CD14-positive monocyte (primary cell): Measurements from ENCODE around the gene ITPR1. TPM values are rescaled to one million over a fixed set of nuclear protein-coding genes. Genes with fewer than 3 reads are reported as not detected.

Experiments
- DNase-seq, 3 donors: peaks; one replicate each; pipeline ENCODE4 v3.0.0-alpha.2; 2011 to 2022
- H2AFZ ChIP-seq: 2 replicates; pipeline ENCODE4 v1.6.0; 2012; ENCODE audit warnings: mild to moderate bottlenecking, low read depth, low read length, inconsistent platforms; ENCODE audit not compliant: insufficient read depth, poor library complexity, severe bottlenecking
- H3K27ac ChIP-seq, 2 donors: 1 replicate in 1 of 2; 2 replicates in 1 of 2; pipeline ENCODE4 v1.5.1; 2012 to 2013; ENCODE audit warnings: low read length in 2 of 2, control low read depth in 1 of 2, inconsistent platforms in 1 of 2, low read depth in 1 of 2, mild to moderate bottlenecking in 1 of 2
- H3K27me3 ChIP-seq, 2 donors: one replicate each; pipeline versions ENCODE4 v1.6.0 to v1.6.1; 2011 to 2013; ENCODE audit warnings: low read length in 2 of 2; ENCODE audit not compliant: control insufficient read depth in 2 of 2, insufficient read depth in 2 of 2
- H3K36me3 ChIP-seq, 2 donors: replicated peaks in 1 of 2; 1 replicate in 1 of 2; 2 replicates in 1 of 2; pipeline versions ENCODE4 v1.5.1 to v1.6.1; 2012 to 2013; ENCODE audit warnings: low read length in 2 of 2, control low read depth in 1 of 2, inconsistent platforms in 1 of 2, mild to moderate bottlenecking in 1 of 2; ENCODE audit not compliant: insufficient read depth in 2 of 2, control insufficient read depth in 1 of 2
- H3K4me1 ChIP-seq, 2 donors: 1 replicate in 1 of 2; 2 replicates in 1 of 2; pipeline versions ENCODE4 v1.5.1 to v1.6.1; 2012 to 2013; ENCODE audit warnings: low read length in 2 of 2, control low read depth in 1 of 2, inconsistent platforms in 1 of 2, mild to moderate bottlenecking in 1 of 2, moderate library complexity in 1 of 2; ENCODE audit not compliant: insufficient read depth in 2 of 2, control insufficient read depth in 1 of 2
- H3K4me2 ChIP-seq: replicated peaks from 2 replicates; pipeline ENCODE3; 2012; ENCODE audit warnings: low read length, moderate library complexity, mild to moderate bottlenecking; ENCODE audit not compliant: poor library complexity, severe bottlenecking; ENCODE audit errors: extremely low read depth
- H3K4me3 ChIP-seq, 3 experiments: fragments of 200-600 bp in 1 of 3; sonication (generic) in 1 of 3; replicated peaks in 1 of 3; 1 replicate in 2 of 3; 2 replicates in 1 of 3; pipeline ENCODE4 v1.5.1; 2011 to 2013; ENCODE audit warnings: low read length in 3 of 3, mild to moderate bottlenecking in 3 of 3, control low read depth in 2 of 3, low read depth in 2 of 3, inconsistent platforms in 1 of 3, moderate library complexity in 1 of 3
- H3K79me2 ChIP-seq: 2 replicates; pipeline ENCODE4 v1.6.0; 2012; ENCODE audit warnings: mild to moderate bottlenecking, control low read depth, inconsistent platforms, low read length, moderate library complexity; ENCODE audit not compliant: insufficient read depth
- H3K9ac ChIP-seq: 2 replicates; pipeline ENCODE4 v1.6.0; 2017; ENCODE audit warnings: low read length, mild to moderate bottlenecking; ENCODE audit not compliant: insufficient read depth, poor library complexity, severe bottlenecking
- H3K9me3 ChIP-seq, 2 donors: replicated peaks in 1 of 2; 1 replicate in 1 of 2; 2 replicates in 1 of 2; pipeline versions ENCODE4 v1.5.1 to v1.6.1; 2012 to 2013; ENCODE audit warnings: low read length in 2 of 2, control low read depth in 1 of 2; ENCODE audit not compliant: control insufficient read depth in 1 of 2, insufficient read depth in 1 of 2
- H4K20me1 ChIP-seq: 2 replicates; pipeline ENCODE4 v1.6.0; 2012; ENCODE audit warnings: mild to moderate bottlenecking, low read length, control low read depth, moderate library complexity; ENCODE audit not compliant: insufficient read depth
- H3K27ac Mint-ChIP-seq, 7 donors: one replicate each; pipeline ENCODE4 v1.8.0; 2020; ENCODE audit warnings: mild to moderate bottlenecking in 7 of 7, mixed read lengths in 7 of 7, moderate library complexity in 6 of 7, inconsistent platforms in 2 of 7
- H3K27me3 Mint-ChIP-seq, 3 donors: one replicate each; pipeline ENCODE4 v1.8.0; 2021 to 2022; ENCODE audit warnings: low read depth in 3 of 3, mild to moderate bottlenecking in 3 of 3, mixed read lengths in 3 of 3, moderate library complexity in 3 of 3, inconsistent platforms in 1 of 3
- H3K36me3 Mint-ChIP-seq, 2 donors: one replicate each; pipeline ENCODE4 v1.8.0; 2020; ENCODE audit warnings: mixed read lengths in 2 of 2, inconsistent platforms in 1 of 2, mild to moderate bottlenecking in 1 of 2
- H3K4me1 Mint-ChIP-seq: one replicate; pipeline ENCODE4 v1.8.0; 2020; ENCODE audit warnings: mild to moderate bottlenecking, mixed read lengths
- H3K4me3 Mint-ChIP-seq, 2 donors: one replicate each; pipeline ENCODE4 v1.8.0; 2020; ENCODE audit warnings: mild to moderate bottlenecking in 2 of 2, mixed read lengths in 2 of 2, moderate library complexity in 1 of 2
- H3K9me3 Mint-ChIP-seq, 7 donors: one replicate each; pipeline ENCODE4 v1.8.0; 2020 to 2022; ENCODE audit warnings: mixed read lengths in 7 of 7, mild to moderate bottlenecking in 6 of 7, moderate library complexity in 6 of 7, inconsistent platforms in 2 of 7
- WGBS: methylation state at CpG from one replicate; pipeline ENCODE4 v1.1.5; 2013; ENCODE audit warnings: missing lambda C conversion rate; ENCODE audit not compliant: insufficient coverage; 5-methylcytosine and 5-hydroxymethylcytosine counted together
- intact Hi-C, 2 donors: fragments of 100-400 bp; cut with micrococcal nuclease; formaldehyde crosslinking; loops; one replicate each; pipeline versions ENCODE4 v1.15.0 to v1.15.1; 2023
- polyA plus RNA-seq, 3 donors: library from polyadenylated mRNA; depleted of rRNA in 1 of 3; unstranded in 2 of 3; stranded (reverse) in 1 of 3; fragments of 300-500 nt in 2 of 3; fragments of >200 nt in 1 of 3; fragmentation: Illumina TruSeq in 2 of 3; gene quantifications; 1 replicate in 2 of 3; 2 replicates in 1 of 3; pipeline ENCODE4 v1.2.3, GENCODE V29; 2012 to 2021
- TF ChIP-seq, protein P1 (sequence below): fragments of 200-600 bp; IDR thresholded peaks from one replicate; pipeline ENCODE4 v1.8.0; 2022; ENCODE audit warnings: antibody characterized with exemption, mild to moderate bottlenecking

The ITPR1 gene
- polyA plus RNA-seq, 3 donors, result 3.2 to 21.1 (median 7.1) TPM

- WGBS, result 92% methylated on average over 2 of the region's 3 CpGs
- H3K36me3 ChIP-seq, result peaks cover 0 to 3% of the 10 kb centered on the region in 2 donors
- no peaks in the 10 kb centered on the region for H4K20me1 ChIP-seq
- H3K4me3 Mint-ChIP-seq, result no peak overlapping the region
- H3K4me1 Mint-ChIP-seq, result peaks cover 18% of the 10 kb centered on the region
- peaks cover 0 to 3% (median 0%) of the 10 kb centered on the region in 3 donors for H3K27me3 Mint-ChIP-seq
- no peak overlapping the region for H2AFZ ChIP-seq
- no peak overlapping the region for H3K9ac ChIP-seq
- peaks cover 0 to 11% of the 10 kb centered on the region in 2 donors for H3K4me1 ChIP-seq
- no peak overlapping the region for H3K4me3 ChIP-seq
- H3K79me2 ChIP-seq, result no peaks in the 10 kb centered on the region
- H3K36me3 Mint-ChIP-seq, result peaks cover 20 to 23% of the 10 kb centered on the region in 2 donors
- H3K9me3 ChIP-seq, result no peaks in the 10 kb centered on the region
- H3K27me3 ChIP-seq, result no peaks in the 10 kb centered on the region
- TF ChIP-seq, protein P1, sequence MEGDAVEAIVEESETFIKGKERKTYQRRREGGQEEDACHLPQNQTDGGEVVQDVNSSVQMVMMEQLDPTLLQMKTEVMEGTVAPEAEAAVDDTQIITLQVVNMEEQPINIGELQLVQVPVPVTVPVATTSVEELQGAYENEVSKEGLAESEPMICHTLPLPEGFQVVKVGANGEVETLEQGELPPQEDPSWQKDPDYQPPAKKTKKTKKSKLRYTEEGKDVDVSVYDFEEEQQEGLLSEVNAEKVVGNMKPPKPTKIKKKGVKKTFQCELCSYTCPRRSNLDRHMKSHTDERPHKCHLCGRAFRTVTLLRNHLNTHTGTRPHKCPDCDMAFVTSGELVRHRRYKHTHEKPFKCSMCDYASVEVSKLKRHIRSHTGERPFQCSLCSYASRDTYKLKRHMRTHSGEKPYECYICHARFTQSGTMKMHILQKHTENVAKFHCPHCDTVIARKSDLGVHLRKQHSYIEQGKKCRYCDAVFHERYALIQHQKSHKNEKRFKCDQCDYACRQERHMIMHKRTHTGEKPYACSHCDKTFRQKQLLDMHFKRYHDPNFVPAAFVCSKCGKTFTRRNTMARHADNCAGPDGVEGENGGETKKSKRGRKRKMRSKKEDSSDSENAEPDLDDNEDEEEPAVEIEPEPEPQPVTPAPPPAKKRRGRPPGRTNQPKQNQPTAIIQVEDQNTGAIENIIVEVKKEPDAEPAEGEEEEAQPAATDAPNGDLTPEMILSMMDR, result no peak
- H3K27ac ChIP-seq, result no peak overlapping the region
- H3K4me2 ChIP-seq, result no peak overlapping the region
- no peaks in the 10 kb centered on the region for H3K9me3 Mint-ChIP-seq
- H3K27ac Mint-ChIP-seq, result no peak overlapping the region
- no peak for DNase-seq
- intact Hi-C loops, result loop anchor here in 1 of 2 donors (5.0 kb wide), 1 partner anchor 77 kb away; no protein-coding TSS in a partner anchor
Measured at GRCh38 chr3:4849136-4849535, 356.0 kb downstream of the ITPR1 start.

DNA sequence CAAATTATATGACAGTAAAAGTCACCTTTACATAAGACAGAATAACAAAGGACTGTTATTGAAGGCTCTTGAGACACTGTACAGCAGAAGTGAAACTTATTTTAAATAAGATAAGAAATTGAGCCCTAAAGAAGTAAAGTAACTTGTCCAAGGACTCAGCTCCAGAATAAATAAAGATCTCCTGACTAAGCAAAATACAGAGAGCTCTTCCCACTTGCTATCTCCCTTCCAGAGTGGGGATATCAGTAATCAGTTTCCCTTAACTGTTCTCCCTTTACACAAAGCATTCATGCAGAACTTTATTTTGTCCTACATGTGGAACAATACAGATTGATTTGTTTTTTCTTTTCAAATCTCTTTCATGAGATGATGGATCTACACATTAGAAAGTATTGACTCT lies 356.6 kb downstream of the ITPR1 start:
- Mint-ChIP-seq H3K36me3 (peaks cover 20 to 22% of the 10 kb centered on the region in 2 donors), H3K27ac (no peak overlapping the region), H3K4me1 (peaks cover 18% of the 10 kb centered on the region), H3K27me3 (peaks cover 0 to 3% (median 0%) of the 10 kb centered on the region in 3 donors), H3K4me3 (no peak overlapping the region), H3K9me3 (no peaks in the 10 kb centered on the region)
- peaks cover 0 to 11% of the 10 kb centered on the region in 2 donors for H3K4me1 ChIP-seq
- no peak overlapping the region for H3K9ac ChIP-seq
- H3K27ac ChIP-seq, result no peak overlapping the region
- no peak overlapping the region for H2AFZ ChIP-seq
- H4K20me1 ChIP-seq, result no peaks in the 10 kb centered on the region
- H3K36me3 ChIP-seq, result no peaks in the 10 kb centered on the region
- H3K9me3 ChIP-seq, result no peaks in the 10 kb centered on the region
- intact Hi-C loops, result loop anchor here in 1 of 2 donors (5.0 kb wide), 1 partner anchor 77 kb away; no protein-coding TSS in a partner anchor
- H3K4me3 ChIP-seq, result no peak overlapping the region
- TF ChIP-seq, protein P1, result no peak
- no peaks in the 10 kb centered on the region for H3K79me2 ChIP-seq
- no peak for DNase-seq
- no peak overlapping the region for H3K4me2 ChIP-seq
- H3K27me3 ChIP-seq, result no peaks in the 10 kb centered on the region
